Endothelial cell of umbilical vein (primary cell): ENCODE results near the gene ABI3BP. TPM values are rescaled to one million over a fixed set of nuclear protein-coding genes. Genes with fewer than 3 reads are reported as not detected.

Experiments
- BruUV-seq: library from RNA; stranded (reverse); fragments of 400-500 nt; replicated peaks from 2 replicates; lab custom pipeline; 2021; lab: Mats Ljungman, UMichigan
- CTCF ChIA-PET: fragments of 300-600, 350-600 bp; sonication (Branson Sonifier 250); formaldehyde crosslinking; loops from one replicate; lab custom pipeline; 2021; ENCODE audit warnings: antibody characterized with exemption, inconsistent platforms; lab: Charles Lee
- POLR2A ChIA-PET: fragments of 300-600, 350-600 bp; sonication (Branson Sonifier 250); formaldehyde crosslinking; loops from one replicate; lab custom pipeline; 2021; ENCODE audit warnings: antibody characterized with exemption, inconsistent platforms; lab: Charles Lee
- DNase-seq: peaks from one replicate; pipeline ENCODE4 v3.0.0-alpha.2; 2011; ENCODE audit warnings: low read depth, low spot score
- FAIRE-seq: peaks from 2 replicates; lab custom pipeline; 2011; peaks lifted over from hg19 to GRCh38; lab: Jason Lieb, UNC
- H2AFZ ChIP-seq: 2 replicates; pipeline ENCODE4 v1.6.0; 2012; ENCODE audit warnings: low read depth, low read length, control low read depth, inconsistent platforms
- H3K27ac ChIP-seq: 2 replicates; pipeline ENCODE4 v1.5.1; 2011; ENCODE audit warnings: low read depth, mild to moderate bottlenecking, control low read depth, low read length, moderate library complexity; ENCODE audit not compliant: insufficient read depth
- H3K27me3 ChIP-seq, 2 experiments: 2 replicates each; pipeline versions ENCODE4 v1.6.0 to v1.6.1; 2011; ENCODE audit warnings: low read length in 2 of 2, mixed read lengths in 1 of 2; ENCODE audit not compliant: control insufficient read depth in 2 of 2, insufficient read depth in 2 of 2
- H3K36me3 ChIP-seq, 2 experiments: 2 replicates in 1 of 2; 3 replicates in 1 of 2; pipeline ENCODE4 v1.5.1; 2011; ENCODE audit warnings: low read length in 2 of 2, mild to moderate bottlenecking in 1 of 2, moderate library complexity in 1 of 2; ENCODE audit not compliant: control insufficient read depth in 2 of 2, insufficient read depth in 2 of 2; ENCODE audit errors: extremely low read depth in 1 of 2
- H3K4me1 ChIP-seq: 3 replicates; pipeline ENCODE4 v1.5.1; 2011; ENCODE audit warnings: mild to moderate bottlenecking, low read length; ENCODE audit not compliant: control insufficient read depth, insufficient read depth; ENCODE audit errors: extremely low read depth
- H3K4me2 ChIP-seq: 2 replicates; pipeline ENCODE4 v1.6.1; 2011; ENCODE audit warnings: low read length, control low read depth, mixed read lengths; ENCODE audit not compliant: insufficient read depth
- H3K4me3 ChIP-seq, 3 experiments: fragments of 200-600 bp in 1 of 3; sonication (generic), shearing (Covaris generic) in 1 of 3; replicated peaks in 1 of 3; 2 replicates each; pipeline ENCODE4 v1.5.1; 2011 to 2016; ENCODE audit warnings: control low read depth in 3 of 3, low read length in 3 of 3, mild to moderate bottlenecking in 2 of 3, inconsistent platforms in 1 of 3, low read depth in 1 of 3, moderate library complexity in 1 of 3; ENCODE audit not compliant: insufficient read depth in 1 of 3
- H3K79me2 ChIP-seq: 2 replicates; pipeline ENCODE4 v1.6.0; 2012; ENCODE audit warnings: low read length, inconsistent platforms; ENCODE audit not compliant: control insufficient read depth, insufficient read depth
- H3K9ac ChIP-seq: replicated peaks from 2 replicates; pipeline ENCODE3; 2011; ENCODE audit warnings: low read length, control low read depth; ENCODE audit not compliant: insufficient read depth; ENCODE audit errors: extremely low read depth
- H3K9me1 ChIP-seq: replicated peaks from 3 replicates; pipeline ENCODE4 v1.6.0; 2011; ENCODE audit warnings: mild to moderate bottlenecking, low read length; ENCODE audit not compliant: control insufficient read depth, insufficient read depth; ENCODE audit errors: extremely low read depth
- H3K9me3 ChIP-seq: replicated peaks from 2 replicates; pipeline ENCODE4 v1.5.1; 2012; ENCODE audit warnings: low read length, inconsistent platforms; ENCODE audit not compliant: control insufficient read depth, insufficient read depth
- H4K20me1 ChIP-seq: replicated peaks from 2 replicates; pipeline ENCODE3; 2011; ENCODE audit warnings: mild to moderate bottlenecking, low read length; ENCODE audit not compliant: control insufficient read depth, insufficient read depth; ENCODE audit errors: extremely low read depth
- CTCF ChIP-seq, 2 donors: IDR thresholded peaks; 1 replicate in 1 of 2; 2 replicates in 1 of 2; pipeline ENCODE4 v1.5.1; 2011; ENCODE audit warnings: low read length in 2 of 2, mild to moderate bottlenecking in 2 of 2, moderate library complexity in 2 of 2, control low read depth in 1 of 2, inconsistent platforms in 1 of 2, low read depth in 1 of 2; ENCODE audit not compliant: insufficient read depth in 1 of 2; ENCODE audit errors: extremely low read depth in 1 of 2
- EZH2 ChIP-seq: IDR thresholded peaks from 2 replicates; pipeline ENCODE4 v1.6.1; 2012; ENCODE audit warnings: borderline replicate concordance, low read depth, mild to moderate bottlenecking, moderate library complexity, low read length, inconsistent platforms; ENCODE audit not compliant: severe bottlenecking
- FOS ChIP-seq: IDR thresholded peaks from 2 replicates; pipeline ENCODE4 v1.6.1; 2011; ENCODE audit warnings: mild to moderate bottlenecking, low read length, moderate library complexity, borderline replicate concordance; ENCODE audit not compliant: insufficient read depth
- GATA2 ChIP-seq: IDR thresholded peaks from 2 replicates; pipeline ENCODE4 v1.7.0; 2011; ENCODE audit warnings: low read depth, mild to moderate bottlenecking, moderate library complexity, mixed read lengths, low read length; ENCODE audit not compliant: insufficient read length, insufficient read depth
- JUN ChIP-seq: IDR thresholded peaks from 2 replicates; pipeline ENCODE4 v1.6.1; 2011; ENCODE audit warnings: borderline replicate concordance, low read depth; ENCODE audit not compliant: insufficient read length, insufficient read depth
- MAX ChIP-seq: IDR thresholded peaks from 2 replicates; pipeline ENCODE4 v1.6.1; 2011; ENCODE audit not compliant: insufficient read depth, insufficient read length
- MYC ChIP-seq: IDR thresholded peaks from one replicate; pipeline ENCODE4 v1.6.1; 2011; ENCODE audit warnings: mild to moderate bottlenecking, low read depth, low read length
- POLR2A ChIP-seq: IDR thresholded peaks from 2 replicates; pipeline ENCODE4 v1.6.1; 2012; ENCODE audit warnings: low read depth, mild to moderate bottlenecking, control low read depth, low read length
- POLR2AphosphoS5 ChIP-seq: IDR thresholded peaks from 2 replicates; pipeline ENCODE4 v1.6.1; 2012; ENCODE audit warnings: low read depth, mild to moderate bottlenecking, control low read depth, low read length, moderate library complexity; ENCODE audit not compliant: insufficient read depth
- dilution Hi-C: fragments of 300-500 bp; cut with MboI; formaldehyde crosslinking; loops from one replicate; pipeline ENCODE4 v1.15.0; 2019; ENCODE audit warnings: low sequenced_read_pairs; ENCODE audit not compliant: extremely low pct_ligation_motif_present
- intact Hi-C: fragments of 100-400 bp; cut with micrococcal nuclease; formaldehyde crosslinking; loops from one replicate; pipeline ENCODE4 v1.10.0; 2022
- polyA plus RNA-seq, 4 experiments: library from polyadenylated mRNA; depleted of rRNA in 3 of 4; stranded (reverse) in 3 of 4; unstranded in 1 of 4; fragments of >200 nt; gene quantifications; 2 replicates each; pipeline versions ENCODE4 v1.2.1 to v1.2.3, GENCODE V29; 2011 to 2012; ENCODE audit warnings: missing spikeins in 1 of 4
- total RNA-seq: library from RNA; stranded (reverse); gene quantifications from 2 replicates; pipeline ENCODE4 v1.2.3, GENCODE V29; 2021

ABI3BP gene
- total and polyA plus RNA-seq, 2 donors (not counting 3 experiments of a cell fraction or from before 2014, with no cell fraction given), result 78.1 to 106 TPM

DNA sequence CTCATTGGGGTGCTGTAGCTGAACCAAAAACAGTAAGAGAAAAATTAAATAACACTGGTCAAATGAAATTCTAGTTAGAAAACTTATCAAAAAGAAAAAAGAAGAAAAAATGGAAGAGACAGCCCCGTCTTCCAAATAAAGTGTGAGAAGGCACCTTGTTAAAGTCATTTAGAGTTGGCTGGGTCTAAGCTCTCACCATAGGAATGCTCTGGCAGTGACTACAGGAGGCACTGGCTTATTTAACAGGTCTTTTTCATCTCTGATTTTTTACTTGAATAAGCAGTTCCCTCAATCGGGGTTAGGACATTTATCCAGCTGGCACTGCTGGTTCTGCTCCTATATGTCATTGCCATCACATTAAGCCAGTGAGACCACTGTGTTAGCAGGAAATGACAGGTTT lies 1.6 kb upstream of the ABI3BP start:
- intact Hi-C loops (loop anchor here (10.0 kb wide), 1 partner anchor 250 kb away; no protein-coding TSS in a partner anchor), dilution Hi-C loops (no loop called here)
- no peak for TF ChIP-seq FOS
- TF ChIP-seq POLR2A, result no peak
- no peak for TF ChIP-seq JUN
- no peak for TF ChIP-seq EZH2
- TF ChIP-seq MYC, result no peak
- no peak for TF ChIP-seq POLR2AphosphoS5
- no peak for TF ChIP-seq CTCF (IDR thresholded peaks at IDR 0.05; ENCODE audit: extremely low read depth in 1 of 2, insufficient read depth in 1 of 2, low read depth in 1 of 2, low read length in 2 of 2)
- TF ChIP-seq GATA2, result no peak
- no peak for TF ChIP-seq MAX
- FAIRE-seq (no peak), DNase-seq (no peak)
- Histone ChIP-seq H3K79me2 (no peaks in the 10 kb centered on the region), H3K27ac (no peak overlapping the region), H3K9me3 (no peaks in the 10 kb centered on the region), H3K36me3 (no peaks in the 10 kb centered on the region), H3K9ac (no peak overlapping the region), H3K9me1 (no peaks in the 10 kb centered on the region), H4K20me1 (no peaks in the 10 kb centered on the region), H3K4me2 (no peak overlapping the region), H2AFZ (no peak overlapping the region), H3K4me1 (peaks cover 14% of the 10 kb centered on the region), H3K4me3 (no peak overlapping the region), H3K27me3 (no peaks in the 10 kb centered on the region)
- POLR2A ChIA-PET, result no interaction called here
- BruUV-seq, result no TSS peak
- CTCF ChIA-PET, result no interaction called here
